GM18858 (cell line): ENCODE data around the gene AGAP5.
"Not testable (repeated sequence)": the region's sequence is repeated elsewhere in the genome, so short reads cannot be mapped to it uniquely, and the experiment has no call there.

Experiments used
- ATAC-seq: cut with Tn5 transposase; IDR thresholded peaks from one replicate; pipeline ENCODE4 v1.9.1; 2021; ENCODE audit not compliant: unreplicated experiment

AGAP5 gene

GRCh38 chr10:73715179-73716156 lies 17.6 kb upstream of the AGAP5 start:
- ATAC-seq = not testable (repeated sequence)

DNA sequence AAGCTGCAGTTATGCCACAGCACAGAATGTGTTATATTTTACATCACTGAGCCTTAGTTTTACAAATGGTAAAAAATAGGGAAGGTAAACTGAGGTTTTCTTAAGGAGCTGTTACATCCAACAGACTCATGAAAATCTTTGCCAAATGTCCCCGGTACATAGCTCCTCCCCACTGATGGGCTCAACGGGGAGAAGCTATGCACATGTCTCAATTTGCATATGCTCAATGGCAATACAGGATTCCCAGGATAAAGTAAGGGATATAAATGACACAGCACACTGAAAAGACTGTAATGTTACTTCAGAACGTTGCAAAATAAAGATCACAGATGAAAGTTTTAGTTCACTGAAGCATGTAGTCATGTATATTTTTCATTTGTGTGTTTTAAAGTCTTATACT lies 16.6 kb upstream of the AGAP5 start:
- not testable (repeated sequence) for ATAC-seq

DNA sequence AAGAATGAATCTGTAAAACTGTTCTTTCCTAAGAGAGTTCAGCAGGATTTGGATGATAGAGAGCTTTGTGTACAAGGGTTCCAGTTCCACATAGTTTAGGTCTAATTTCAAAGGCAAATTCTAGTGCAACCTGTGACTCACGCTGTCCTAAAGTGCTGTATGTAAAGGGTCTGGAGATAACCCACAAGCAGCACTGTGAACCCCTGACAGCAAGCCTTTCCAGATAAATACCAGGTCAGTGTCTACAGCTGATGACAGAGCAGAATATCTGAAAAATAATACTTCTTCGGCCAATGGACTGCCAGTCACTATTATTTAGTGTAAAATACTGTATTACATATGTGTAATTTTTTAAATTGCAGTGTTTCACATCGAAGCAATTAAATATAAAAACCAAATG lies 16.0 kb upstream of the AGAP5 start:
- not testable (repeated sequence) for ATAC-seq

DNA sequence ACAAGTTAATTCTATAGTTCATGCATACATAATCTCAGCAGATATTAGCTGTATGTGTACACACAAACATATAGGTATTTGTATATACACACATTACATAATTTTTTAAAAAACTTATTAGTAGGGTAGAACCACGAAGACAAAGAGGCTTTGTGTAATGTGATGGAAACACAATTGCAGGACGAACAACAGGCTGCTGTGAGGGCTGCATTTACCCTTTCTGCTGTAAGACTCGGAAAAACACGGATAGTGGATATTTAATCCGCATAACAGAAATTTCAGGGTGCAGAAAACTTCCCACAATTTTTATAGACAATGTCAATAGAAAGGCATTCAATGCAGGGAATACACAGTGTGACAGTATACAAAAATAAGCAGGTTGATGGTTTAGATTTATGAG lies 13.8 kb upstream of the AGAP5 start:
- not testable (repeated sequence) for ATAC-seq

GRCh38 chr10:73708122-73708521 lies 10.2 kb upstream of the AGAP5 start:
- not testable (repeated sequence) for ATAC-seq

GRCh38 chr10:73707628-73708027 lies 9.7 kb upstream of the AGAP5 start:
- not testable (repeated sequence) for ATAC-seq

- not testable (repeated sequence) for ATAC-seq
Measured at GRCh38 chr10:73706488-73706887, 8.6 kb upstream of the AGAP5 start.

DNA sequence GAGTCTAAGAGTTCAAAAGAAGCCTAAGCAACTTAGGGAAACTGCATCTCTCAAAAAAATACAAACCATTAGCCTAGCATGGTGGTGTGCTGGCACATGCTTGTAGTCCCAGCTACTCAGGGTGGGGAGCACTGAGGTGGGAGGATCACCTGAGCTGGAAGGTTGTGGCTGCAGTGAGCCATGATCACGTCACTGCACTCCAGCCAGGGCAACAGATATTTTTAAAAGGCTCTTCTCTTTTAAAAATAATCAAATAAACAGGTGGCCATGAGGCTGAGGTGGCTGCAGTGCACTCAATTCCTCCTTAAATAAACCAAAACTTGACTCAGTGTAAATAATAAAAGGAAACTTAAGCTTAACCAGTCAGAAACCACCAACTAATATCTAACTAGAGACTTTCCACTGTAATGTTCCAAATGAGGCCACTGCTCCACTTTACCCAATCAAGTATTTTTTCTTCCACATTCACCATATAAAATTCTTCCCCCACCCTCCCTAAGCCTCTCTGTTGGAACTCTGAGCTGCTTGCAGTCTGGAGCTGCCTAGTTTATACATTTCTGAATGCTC lies 7.7 kb upstream of the AGAP5 start:
- not testable (repeated sequence) for ATAC-seq

GRCh38 chr10:73703924-73704323 lies 6.0 kb upstream of the AGAP5 start:
- ATAC-seq = not testable (repeated sequence)

- not testable (repeated sequence) for ATAC-seq
Measured at GRCh38 chr10:73698819-73699218, 910 bp upstream of the AGAP5 start.

DNA sequence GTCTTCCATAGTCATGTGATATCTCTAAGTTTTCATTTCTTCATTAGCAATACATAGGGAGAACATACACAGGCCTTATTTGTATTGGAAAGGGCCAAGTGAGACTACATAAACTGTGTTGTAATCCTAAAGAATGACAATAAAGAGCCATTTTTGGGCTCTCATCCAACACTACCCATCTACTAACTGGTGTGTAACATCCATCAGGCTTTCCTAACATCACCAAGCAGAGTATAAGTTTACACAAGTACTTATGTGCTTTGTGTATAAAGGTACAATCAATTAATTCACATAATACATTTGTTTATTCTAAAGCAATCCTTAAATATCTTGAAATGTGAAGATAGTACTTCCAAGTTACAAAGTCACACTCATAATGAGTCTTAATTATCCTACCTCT lies 2.6 kb downstream of the AGAP5 start:
- not testable (repeated sequence) for ATAC-seq

- ATAC-seq = not testable (repeated sequence)
Measured at GRCh38 chr10:73690755-73691154, 7.2 kb downstream of the AGAP5 start.

DNA sequence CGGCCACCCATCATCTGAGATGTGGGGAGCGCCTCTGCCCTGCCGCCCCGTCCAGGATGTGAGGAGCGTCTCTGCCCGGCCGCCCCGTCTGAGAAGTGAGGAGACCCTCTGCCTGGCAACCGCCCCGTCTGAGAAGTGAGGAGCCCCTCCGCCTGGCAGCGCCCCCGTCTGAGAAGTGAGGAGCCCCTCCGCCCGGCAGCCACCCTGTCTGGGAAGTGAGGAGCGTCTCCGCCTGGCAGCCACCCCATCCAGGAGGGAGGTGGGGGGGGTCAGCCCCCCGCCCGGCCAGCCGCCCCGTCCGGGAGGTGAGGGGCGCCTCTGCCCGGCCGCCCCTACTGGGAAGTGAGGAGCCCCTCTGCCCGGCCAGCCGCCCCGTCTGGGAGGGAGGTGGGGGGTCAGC lies 8.3 kb downstream of the AGAP5 start:
- not testable (repeated sequence) for ATAC-seq

DNA sequence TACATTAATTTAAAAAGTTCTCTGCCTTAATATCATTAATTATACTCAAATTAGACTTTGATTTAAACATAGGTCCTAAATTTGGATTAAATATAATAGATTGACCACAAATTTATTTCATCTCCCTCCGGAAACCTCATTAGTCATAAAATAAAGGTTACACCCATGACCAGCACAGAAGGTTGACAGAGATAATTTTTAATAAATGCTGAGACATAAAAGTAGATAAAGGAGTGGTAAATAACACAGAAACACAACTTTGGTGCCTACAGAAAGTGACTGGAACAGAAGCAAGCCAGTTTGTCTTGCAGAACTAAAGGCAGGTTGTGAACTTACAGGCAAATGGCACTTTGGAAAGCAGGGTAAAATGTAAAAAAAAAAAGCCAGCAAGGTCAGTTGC lies 10.3 kb downstream of the AGAP5 start:
- ATAC-seq = not testable (repeated sequence)

DNA sequence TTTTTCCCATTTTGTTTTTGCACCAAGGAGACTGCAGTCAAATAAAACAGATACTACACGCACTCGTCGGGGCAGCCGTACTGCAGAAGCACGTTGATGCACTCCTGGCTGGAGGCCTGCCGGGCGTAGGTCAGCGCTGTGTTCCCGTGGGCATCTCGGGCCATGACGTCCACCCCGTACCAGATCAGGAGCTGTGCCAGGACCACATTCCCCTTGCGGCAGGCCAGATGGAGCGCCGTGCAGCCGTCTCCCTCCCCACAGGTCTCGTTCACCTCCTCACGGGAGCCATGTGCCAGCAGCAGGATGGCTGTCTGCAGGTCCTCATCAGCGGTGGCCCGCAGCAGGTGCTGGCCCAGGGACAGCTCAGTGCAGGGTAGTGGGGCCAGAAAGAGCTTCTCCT lies 23.4 kb downstream of the AGAP5 start:
- not testable (repeated sequence) for ATAC-seq

DNA sequence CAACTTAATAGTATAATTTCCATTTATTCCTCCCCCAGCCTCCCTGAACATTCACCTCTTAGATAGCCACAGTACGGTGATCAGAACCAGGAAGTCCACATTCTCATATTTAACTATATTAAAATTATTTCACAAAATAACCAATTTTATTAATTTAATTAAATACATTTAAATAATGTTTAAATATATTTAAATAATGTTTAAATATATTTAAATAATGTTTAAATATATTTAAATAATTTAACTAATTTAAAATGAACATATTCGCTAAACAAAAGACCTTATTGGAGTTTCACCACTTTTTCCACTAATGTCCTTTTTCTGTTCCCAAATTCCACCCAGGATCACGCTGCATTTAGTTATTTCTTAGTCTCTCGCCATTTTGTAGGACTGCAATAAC lies 29.5 kb downstream of the AGAP5 start:
- ATAC-seq = not testable (repeated sequence)

GRCh38 chr10:73666153-73666809 lies 31.6 kb downstream of the AGAP5 start:
- not testable (repeated sequence) for ATAC-seq

DNA sequence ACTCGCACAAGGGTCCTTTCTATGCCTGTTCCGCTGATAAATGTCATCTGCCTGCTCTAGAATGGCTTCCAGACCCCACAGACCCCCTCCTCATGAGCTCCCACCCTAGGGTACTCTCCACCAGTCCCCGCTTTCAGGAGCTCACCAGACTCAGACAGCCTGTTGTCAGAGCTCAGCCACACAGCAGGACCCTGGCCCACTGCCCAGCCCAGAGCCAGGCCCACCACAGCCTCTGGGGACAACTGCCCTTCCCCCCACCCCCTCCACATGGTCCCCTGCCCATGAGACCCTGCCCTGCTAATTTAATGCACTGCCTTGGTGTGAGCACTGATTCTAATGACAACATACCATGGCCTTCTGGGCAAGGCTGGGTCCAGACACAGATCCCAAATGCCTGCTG lies 32.3 kb downstream of the AGAP5 start:
- ATAC-seq = not testable (repeated sequence)

DNA sequence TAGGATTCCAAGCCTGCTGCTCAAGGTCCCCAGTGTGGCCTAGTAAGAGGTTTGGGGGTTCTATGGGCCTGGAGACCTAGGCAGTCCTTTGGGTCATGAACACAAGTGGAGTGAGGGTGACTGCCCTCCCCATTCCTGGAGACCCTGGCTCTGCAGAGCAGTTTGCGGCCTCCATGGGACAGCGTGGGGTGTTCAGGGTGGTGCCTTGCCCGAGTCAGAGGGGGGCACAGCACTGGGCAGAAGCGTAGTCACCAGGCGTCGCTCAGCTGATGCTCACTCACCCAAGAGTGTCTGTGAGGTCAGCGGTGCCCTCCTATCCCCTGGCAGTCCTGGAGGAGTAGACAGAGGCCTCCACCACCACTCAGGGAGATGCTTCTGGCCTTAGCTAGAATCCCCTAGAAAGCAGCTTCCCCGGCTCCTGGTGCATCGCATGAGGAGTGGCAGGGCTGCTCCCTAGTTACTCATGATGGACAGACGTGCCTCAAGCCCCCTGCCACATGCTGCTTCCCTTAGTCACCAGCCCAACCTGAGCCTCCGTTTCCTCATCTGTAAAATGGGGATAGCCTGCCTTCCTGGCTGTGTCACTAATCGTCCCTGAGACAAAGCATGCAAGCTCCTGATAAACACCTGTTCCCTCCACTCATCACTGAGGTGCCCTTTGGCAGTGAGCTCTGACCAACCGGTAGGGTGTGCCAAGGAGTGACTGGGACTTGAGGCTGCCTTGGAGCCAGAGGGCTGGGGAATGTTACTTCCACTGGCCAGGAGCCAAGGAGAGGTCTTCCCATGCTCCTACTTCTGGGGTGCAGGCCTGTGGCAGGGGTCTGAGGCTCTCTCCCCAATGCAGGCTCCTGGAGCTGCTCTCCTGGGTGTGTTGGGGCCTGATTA lies 33.5 kb downstream of the AGAP5 start:
- ATAC-seq = not testable (repeated sequence)

- not testable (repeated sequence) for ATAC-seq
Measured at GRCh38 chr10:73663621-73664020, 34.3 kb downstream of the AGAP5 start.

DNA sequence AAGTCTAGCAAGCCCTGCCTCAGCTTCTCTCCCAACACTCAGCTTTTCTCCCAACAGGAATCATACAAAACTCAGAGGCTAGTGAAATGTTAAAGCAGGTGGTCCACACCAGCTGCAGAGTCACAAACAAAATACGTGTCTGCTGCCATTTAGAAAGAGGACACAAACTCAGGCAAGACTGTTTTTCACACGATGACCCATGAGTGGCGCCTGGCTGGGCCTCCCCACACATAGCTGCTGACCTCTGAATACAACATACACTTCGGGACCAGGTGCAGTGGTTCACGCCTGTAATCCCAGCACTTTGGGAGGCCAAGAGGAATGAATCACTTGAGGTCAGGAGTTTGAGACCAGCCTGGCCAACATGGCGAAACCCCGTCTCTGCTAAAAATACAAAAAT lies 35.2 kb downstream of the AGAP5 start:
- ATAC-seq = not testable (repeated sequence)
